CD14-positive monocyte (primary cell): ENCODE results near the gene CILP2. TPM values are rescaled to one million over a fixed set of nuclear protein-coding genes. Genes with fewer than 3 reads are reported as not detected.
A peak's percentile ranks its signal among the peaks of the same experiment; 100 is the strongest.

ENCODE experiments used
- DNase-seq, 3 donors: peaks; one replicate each; pipeline ENCODE4 v3.0.0-alpha.2; 2011 to 2022
- H2AFZ ChIP-seq: 2 replicates; pipeline ENCODE4 v1.6.0; 2012; ENCODE audit warnings: mild to moderate bottlenecking, low read depth, low read length, inconsistent platforms; ENCODE audit not compliant: insufficient read depth, poor library complexity, severe bottlenecking
- H3K27ac ChIP-seq, 2 donors: 1 replicate in 1 of 2; 2 replicates in 1 of 2; pipeline ENCODE4 v1.5.1; 2012 to 2013; ENCODE audit warnings: low read length in 2 of 2, control low read depth in 1 of 2, inconsistent platforms in 1 of 2, low read depth in 1 of 2, mild to moderate bottlenecking in 1 of 2
- H3K27me3 ChIP-seq, 2 donors: one replicate each; pipeline versions ENCODE4 v1.6.0 to v1.6.1; 2011 to 2013; ENCODE audit warnings: low read length in 2 of 2; ENCODE audit not compliant: control insufficient read depth in 2 of 2, insufficient read depth in 2 of 2
- H3K36me3 ChIP-seq, 2 donors: replicated peaks in 1 of 2; 1 replicate in 1 of 2; 2 replicates in 1 of 2; pipeline versions ENCODE4 v1.5.1 to v1.6.1; 2012 to 2013; ENCODE audit warnings: low read length in 2 of 2, control low read depth in 1 of 2, inconsistent platforms in 1 of 2, mild to moderate bottlenecking in 1 of 2; ENCODE audit not compliant: insufficient read depth in 2 of 2, control insufficient read depth in 1 of 2
- H3K4me1 ChIP-seq, 2 donors: 1 replicate in 1 of 2; 2 replicates in 1 of 2; pipeline versions ENCODE4 v1.5.1 to v1.6.1; 2012 to 2013; ENCODE audit warnings: low read length in 2 of 2, control low read depth in 1 of 2, inconsistent platforms in 1 of 2, mild to moderate bottlenecking in 1 of 2, moderate library complexity in 1 of 2; ENCODE audit not compliant: insufficient read depth in 2 of 2, control insufficient read depth in 1 of 2
- H3K4me2 ChIP-seq: replicated peaks from 2 replicates; pipeline ENCODE3; 2012; ENCODE audit warnings: low read length, moderate library complexity, mild to moderate bottlenecking; ENCODE audit not compliant: poor library complexity, severe bottlenecking; ENCODE audit errors: extremely low read depth
- H3K4me3 ChIP-seq, 3 experiments: fragments of 200-600 bp in 1 of 3; sonication (generic) in 1 of 3; replicated peaks in 1 of 3; 1 replicate in 2 of 3; 2 replicates in 1 of 3; pipeline ENCODE4 v1.5.1; 2011 to 2013; ENCODE audit warnings: low read length in 3 of 3, mild to moderate bottlenecking in 3 of 3, control low read depth in 2 of 3, low read depth in 2 of 3, inconsistent platforms in 1 of 3, moderate library complexity in 1 of 3
- H3K79me2 ChIP-seq: 2 replicates; pipeline ENCODE4 v1.6.0; 2012; ENCODE audit warnings: mild to moderate bottlenecking, control low read depth, inconsistent platforms, low read length, moderate library complexity; ENCODE audit not compliant: insufficient read depth
- H3K9ac ChIP-seq: 2 replicates; pipeline ENCODE4 v1.6.0; 2017; ENCODE audit warnings: low read length, mild to moderate bottlenecking; ENCODE audit not compliant: insufficient read depth, poor library complexity, severe bottlenecking
- H3K9me3 ChIP-seq, 2 donors: replicated peaks in 1 of 2; 1 replicate in 1 of 2; 2 replicates in 1 of 2; pipeline versions ENCODE4 v1.5.1 to v1.6.1; 2012 to 2013; ENCODE audit warnings: low read length in 2 of 2, control low read depth in 1 of 2; ENCODE audit not compliant: control insufficient read depth in 1 of 2, insufficient read depth in 1 of 2
- H4K20me1 ChIP-seq: 2 replicates; pipeline ENCODE4 v1.6.0; 2012; ENCODE audit warnings: mild to moderate bottlenecking, low read length, control low read depth, moderate library complexity; ENCODE audit not compliant: insufficient read depth
- H3K27ac Mint-ChIP-seq, 7 donors: one replicate each; pipeline ENCODE4 v1.8.0; 2020; ENCODE audit warnings: mild to moderate bottlenecking in 7 of 7, mixed read lengths in 7 of 7, moderate library complexity in 6 of 7, inconsistent platforms in 2 of 7
- H3K27me3 Mint-ChIP-seq, 3 donors: one replicate each; pipeline ENCODE4 v1.8.0; 2021 to 2022; ENCODE audit warnings: low read depth in 3 of 3, mild to moderate bottlenecking in 3 of 3, mixed read lengths in 3 of 3, moderate library complexity in 3 of 3, inconsistent platforms in 1 of 3
- H3K36me3 Mint-ChIP-seq, 2 donors: one replicate each; pipeline ENCODE4 v1.8.0; 2020; ENCODE audit warnings: mixed read lengths in 2 of 2, inconsistent platforms in 1 of 2, mild to moderate bottlenecking in 1 of 2
- H3K4me1 Mint-ChIP-seq: one replicate; pipeline ENCODE4 v1.8.0; 2020; ENCODE audit warnings: mild to moderate bottlenecking, mixed read lengths
- H3K4me3 Mint-ChIP-seq, 2 donors: one replicate each; pipeline ENCODE4 v1.8.0; 2020; ENCODE audit warnings: mild to moderate bottlenecking in 2 of 2, mixed read lengths in 2 of 2, moderate library complexity in 1 of 2
- H3K9me3 Mint-ChIP-seq, 7 donors: one replicate each; pipeline ENCODE4 v1.8.0; 2020 to 2022; ENCODE audit warnings: mixed read lengths in 7 of 7, mild to moderate bottlenecking in 6 of 7, moderate library complexity in 6 of 7, inconsistent platforms in 2 of 7
- WGBS: methylation state at CpG from one replicate; pipeline ENCODE4 v1.1.5; 2013; ENCODE audit warnings: missing lambda C conversion rate; ENCODE audit not compliant: insufficient coverage; 5-methylcytosine and 5-hydroxymethylcytosine counted together
- intact Hi-C, 2 donors: fragments of 100-400 bp; cut with micrococcal nuclease; formaldehyde crosslinking; loops; one replicate each; pipeline versions ENCODE4 v1.15.0 to v1.15.1; 2023
- polyA plus RNA-seq, 3 donors: library from polyadenylated mRNA; depleted of rRNA in 1 of 3; unstranded in 2 of 3; stranded (reverse) in 1 of 3; fragments of 300-500 nt in 2 of 3; fragments of >200 nt in 1 of 3; fragmentation: Illumina TruSeq in 2 of 3; gene quantifications; 1 replicate in 2 of 3; 2 replicates in 1 of 3; pipeline ENCODE4 v1.2.3, GENCODE V29; 2012 to 2021
- TF ChIP-seq, protein P1 (sequence below): fragments of 200-600 bp; IDR thresholded peaks from one replicate; pipeline ENCODE4 v1.8.0; 2022; ENCODE audit warnings: antibody characterized with exemption, mild to moderate bottlenecking

CILP2 gene
- polyA plus RNA-seq, 3 donors = 0.04 TPM; not detected in 2

DNA sequence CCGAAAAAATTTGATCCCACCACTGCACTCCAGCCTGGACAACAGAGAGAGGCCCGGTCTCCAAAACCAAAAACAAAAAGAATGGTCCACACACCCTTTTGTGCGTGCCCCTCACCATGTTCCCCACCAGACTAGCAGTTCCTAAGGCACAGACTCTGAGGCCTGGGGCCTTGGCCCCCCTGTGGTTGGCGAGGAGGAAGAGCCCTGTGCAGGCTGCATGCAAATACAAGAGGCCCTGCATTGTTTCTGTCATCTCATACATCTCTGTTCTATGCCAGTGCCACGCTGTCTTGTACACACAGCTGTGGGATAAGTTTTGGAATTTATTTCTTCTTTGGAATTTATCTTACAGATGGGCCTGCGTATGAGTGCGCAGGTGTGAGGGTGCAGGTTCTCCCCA lies 14.0 kb upstream of the CILP2 start:
- Histone ChIP-seq H3K4me3 (no peak overlapping the region), H3K79me2 (peaks cover 56% of the 10 kb centered on the region), H3K27me3 (no peaks in the 10 kb centered on the region), H3K9ac (no peak overlapping the region), H3K4me1 (no peaks in the 10 kb centered on the region), H3K9me3 (no peaks in the 10 kb centered on the region), H3K27ac (no peak overlapping the region), H2AFZ (no peak overlapping the region), H3K4me2 (no peak overlapping the region), H3K36me3 (peaks cover 60 to 78% of the 10 kb centered on the region in 2 donors), H4K20me1 (peaks cover 61% of the 10 kb centered on the region)
- H3K4me1 Mint-ChIP-seq = peaks cover 11% of the 10 kb centered on the region
- peaks cover 50 to 79% of the 10 kb centered on the region in 2 donors for H3K36me3 Mint-ChIP-seq
- intact Hi-C loops = no loop called here
- no peaks in the 10 kb centered on the region for H3K9me3 Mint-ChIP-seq
- no peak overlapping the region for H3K27ac Mint-ChIP-seq
- TF ChIP-seq, protein P1, sequence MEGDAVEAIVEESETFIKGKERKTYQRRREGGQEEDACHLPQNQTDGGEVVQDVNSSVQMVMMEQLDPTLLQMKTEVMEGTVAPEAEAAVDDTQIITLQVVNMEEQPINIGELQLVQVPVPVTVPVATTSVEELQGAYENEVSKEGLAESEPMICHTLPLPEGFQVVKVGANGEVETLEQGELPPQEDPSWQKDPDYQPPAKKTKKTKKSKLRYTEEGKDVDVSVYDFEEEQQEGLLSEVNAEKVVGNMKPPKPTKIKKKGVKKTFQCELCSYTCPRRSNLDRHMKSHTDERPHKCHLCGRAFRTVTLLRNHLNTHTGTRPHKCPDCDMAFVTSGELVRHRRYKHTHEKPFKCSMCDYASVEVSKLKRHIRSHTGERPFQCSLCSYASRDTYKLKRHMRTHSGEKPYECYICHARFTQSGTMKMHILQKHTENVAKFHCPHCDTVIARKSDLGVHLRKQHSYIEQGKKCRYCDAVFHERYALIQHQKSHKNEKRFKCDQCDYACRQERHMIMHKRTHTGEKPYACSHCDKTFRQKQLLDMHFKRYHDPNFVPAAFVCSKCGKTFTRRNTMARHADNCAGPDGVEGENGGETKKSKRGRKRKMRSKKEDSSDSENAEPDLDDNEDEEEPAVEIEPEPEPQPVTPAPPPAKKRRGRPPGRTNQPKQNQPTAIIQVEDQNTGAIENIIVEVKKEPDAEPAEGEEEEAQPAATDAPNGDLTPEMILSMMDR = no peak
- no peak overlapping the region for H3K4me3 Mint-ChIP-seq
- DNase-seq = no peak
- 89% methylated on average over 5 of the region's 7 CpGs for WGBS
- H3K27me3 Mint-ChIP-seq = peaks cover 0 to 2% (median 0%) of the 10 kb centered on the region in 3 donors

DNA sequence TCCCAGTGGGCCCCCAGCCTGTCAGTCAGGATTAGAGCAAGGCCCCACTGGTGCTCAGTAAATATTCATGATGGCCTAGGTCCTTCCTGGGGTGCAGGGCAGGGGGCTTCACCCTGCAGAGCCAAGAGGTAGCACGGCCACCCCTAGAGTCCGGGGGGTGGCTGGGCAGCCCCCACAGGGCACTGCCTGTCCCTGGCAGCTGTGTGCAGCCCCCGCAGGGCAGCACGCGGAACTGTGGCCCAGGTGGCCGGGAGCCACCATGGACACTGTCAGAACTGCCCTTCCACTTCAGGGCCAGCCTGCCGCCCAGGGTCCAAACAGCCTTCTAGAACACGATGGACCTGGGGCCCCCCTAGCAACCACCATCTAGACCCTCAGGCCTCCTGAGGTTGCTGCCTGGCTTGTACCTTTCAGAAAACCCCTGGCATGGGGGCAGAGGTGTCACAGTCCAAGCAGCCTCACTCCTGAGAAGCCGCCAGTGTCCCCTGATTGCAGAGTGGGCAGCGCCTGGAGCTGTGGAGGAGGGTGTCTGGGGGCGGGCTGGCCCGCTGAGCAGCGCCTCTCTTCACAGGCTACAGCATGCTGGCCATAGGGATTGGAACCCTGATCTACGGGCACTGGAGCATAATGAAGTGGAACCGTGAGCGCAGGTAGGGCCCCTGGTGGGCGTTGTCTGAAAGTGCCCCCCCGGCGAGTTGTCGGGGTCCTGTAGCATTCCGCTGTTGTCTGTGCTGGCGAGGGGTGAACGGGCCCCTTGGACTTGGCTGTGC lies 12.3 kb upstream of the CILP2 start:
- Histone ChIP-seq H3K27me3 (no peaks in the 10 kb centered on the region), H3K79me2 (peaks cover 38% of the 10 kb centered on the region), H3K36me3 (peaks cover 54 to 69% of the 10 kb centered on the region in 2 donors), H3K9me3 (no peaks in the 10 kb centered on the region), H3K27ac (no peak overlapping the region), H3K4me1 (no peaks in the 10 kb centered on the region), H2AFZ (no peak overlapping the region), H3K4me2 (no peak overlapping the region), H3K4me3 (no peak overlapping the region), H4K20me1 (peaks cover 51% of the 10 kb centered on the region), H3K9ac (no peak overlapping the region)
- Mint-ChIP-seq H3K27ac (peak overlapping the region in 1 of 7 donors; percentile 35), H3K27me3 (peaks cover 0 to 2% (median 0%) of the 10 kb centered on the region in 3 donors), H3K9me3 (no peaks in the 10 kb centered on the region), H3K4me1 (peaks cover 3% of the 10 kb centered on the region), H3K4me3 (no peak overlapping the region), H3K36me3 (peaks cover 44 to 79% of the 10 kb centered on the region in 2 donors)
- WGBS = 95% methylated on average over 17 of the region's 23 CpGs
- DNase-seq = no peak
- TF ChIP-seq, protein P1 = no peak
- intact Hi-C loops = no loop called here
